Stimulated activated CD8-positive, alpha-beta memory T cell treated with anti-CD3 and anti-CD28 coated beads, Interleukin-15, amount 100 ng/mL, for 1 hour (primary cell): ENCODE results near the gene KCNG2.

ENCODE experiments used
- DNase-seq: peaks from one replicate; pipeline ENCODE4 v3.0.0-alpha.2; 2020; ENCODE audit warnings: low read depth

The KCNG2 gene

GRCh38 chr18:79926306-79926705 is 128.6 kb downstream of the KCNG2 start:
- DNase-seq, result no peak

- no peak for DNase-seq
Measured at GRCh38 chr18:79926715-79927606, 129.2 kb downstream of the KCNG2 start.

- no peak for DNase-seq
Measured at GRCh38 chr18:79927607-79928562, 130.1 kb downstream of the KCNG2 start.

GRCh38 chr18:79928563-79928960 is 130.8 kb downstream of the KCNG2 start:
- no peak for DNase-seq

- no peak for DNase-seq
Measured at GRCh38 chr18:79930020-79930642, 132.4 kb downstream of the KCNG2 start.

- DNase-seq, result no peak
Measured at GRCh38 chr18:79931475-79931874, 133.7 kb downstream of the KCNG2 start.

- DNase-seq, result no peak
Measured at GRCh38 chr18:79932907-79933306, 135.2 kb downstream of the KCNG2 start.

GRCh38 chr18:79933765-79934164 is 136.0 kb downstream of the KCNG2 start:
- DNase-seq, result no peak

- DNase-seq, result no peak
Measured at GRCh38 chr18:79934311-79935097, 136.8 kb downstream of the KCNG2 start.

- DNase-seq, result no peak
Measured at GRCh38 chr18:79935098-79935480, 137.4 kb downstream of the KCNG2 start.

- DNase-seq, result no peak
Measured at GRCh38 chr18:79935499-79935898, 137.8 kb downstream of the KCNG2 start.

- DNase-seq, result no peak
Measured at GRCh38 chr18:79935925-79936324, 138.2 kb downstream of the KCNG2 start.

- DNase-seq, result no peak
Measured at GRCh38 chr18:79936641-79937040, 138.9 kb downstream of the KCNG2 start.

- DNase-seq, result no peak
Measured at GRCh38 chr18:79937103-79937860, 139.5 kb downstream of the KCNG2 start.

GRCh38 chr18:79938196-79938595 is 140.5 kb downstream of the KCNG2 start:
- DNase-seq, result no peak

- DNase-seq, result no peak
Measured at GRCh38 chr18:79939096-79939495, 141.4 kb downstream of the KCNG2 start.

GRCh38 chr18:79940126-79940813 is 142.5 kb downstream of the KCNG2 start:
- DNase-seq, result no peak

GRCh38 chr18:79940814-79941472 is 143.2 kb downstream of the KCNG2 start:
- no peak for DNase-seq

GRCh38 chr18:79941473-79942119 is 143.9 kb downstream of the KCNG2 start:
- no peak for DNase-seq
